ENCODE results near the gene HDAC7. TPM values are rescaled to one million over a fixed set of nuclear protein-coding genes. Genes with fewer than 3 reads are reported as not detected.

Gene HDAC7
- total and polyA plus RNA-seq, 4 donors: 49.3 to 119 (median 69.7) TPM

DNA sequence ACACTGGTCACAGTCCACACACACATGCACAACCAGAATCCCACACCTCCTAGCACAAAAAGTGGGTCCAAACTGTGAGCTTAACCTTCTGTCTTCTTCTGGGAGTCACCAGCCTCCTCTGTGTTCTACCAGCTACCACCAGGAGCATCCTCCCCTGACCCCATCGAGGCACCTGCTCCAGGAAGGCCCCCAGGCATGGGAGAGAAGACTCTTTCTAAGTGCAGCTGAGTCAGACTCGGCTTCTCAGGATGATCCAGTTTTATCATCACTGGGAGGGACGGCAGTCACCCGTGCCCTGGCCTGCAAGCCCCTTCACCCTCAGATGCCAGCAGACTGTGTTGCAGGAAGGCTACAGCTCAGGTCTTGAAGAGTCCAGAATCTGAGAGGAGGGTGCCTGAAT is 86.6 kb downstream of the HDAC7 start:
- H3K4me1 ChIP-seq (ENCODE audit: control insufficient read depth in 5 of 5, insufficient read depth in 5 of 5, low read length in 5 of 5): peaks cover 9 to 48% (median 28%) of the 10 kb centered on the region in 5 donors
- DNase-seq: no peak
- H3K36me3 ChIP-seq (ENCODE audit: control insufficient read depth in 4 of 4, insufficient read depth in 4 of 4, low read length in 4 of 4): no peaks in the 10 kb centered on the region
- H3K4me3 ChIP-seq: no peak overlapping the region
- 89 to 94% methylated on average over 4 of the region's 4 CpGs for WGBS, 2 donors
- no peak overlapping the region for H3K27ac ChIP-seq (ENCODE audit: low read depth in 1 of 2, low read length in 1 of 2)
- no peaks in the 10 kb centered on the region for H3K27me3 ChIP-seq (ENCODE audit: control insufficient read depth in 3 of 3, insufficient read depth in 3 of 3, low read length in 2 of 3)
- TF ChIP-seq, protein P1, sequence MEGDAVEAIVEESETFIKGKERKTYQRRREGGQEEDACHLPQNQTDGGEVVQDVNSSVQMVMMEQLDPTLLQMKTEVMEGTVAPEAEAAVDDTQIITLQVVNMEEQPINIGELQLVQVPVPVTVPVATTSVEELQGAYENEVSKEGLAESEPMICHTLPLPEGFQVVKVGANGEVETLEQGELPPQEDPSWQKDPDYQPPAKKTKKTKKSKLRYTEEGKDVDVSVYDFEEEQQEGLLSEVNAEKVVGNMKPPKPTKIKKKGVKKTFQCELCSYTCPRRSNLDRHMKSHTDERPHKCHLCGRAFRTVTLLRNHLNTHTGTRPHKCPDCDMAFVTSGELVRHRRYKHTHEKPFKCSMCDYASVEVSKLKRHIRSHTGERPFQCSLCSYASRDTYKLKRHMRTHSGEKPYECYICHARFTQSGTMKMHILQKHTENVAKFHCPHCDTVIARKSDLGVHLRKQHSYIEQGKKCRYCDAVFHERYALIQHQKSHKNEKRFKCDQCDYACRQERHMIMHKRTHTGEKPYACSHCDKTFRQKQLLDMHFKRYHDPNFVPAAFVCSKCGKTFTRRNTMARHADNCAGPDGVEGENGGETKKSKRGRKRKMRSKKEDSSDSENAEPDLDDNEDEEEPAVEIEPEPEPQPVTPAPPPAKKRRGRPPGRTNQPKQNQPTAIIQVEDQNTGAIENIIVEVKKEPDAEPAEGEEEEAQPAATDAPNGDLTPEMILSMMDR (IDR thresholded peaks at IDR 0.05; ENCODE audit: control extremely low read depth, extremely low read depth): no peak
- ATAC-seq (ENCODE audit: insufficient read depth, low FRiP score): no peak
- no peak overlapping the region for H3K9ac ChIP-seq (ENCODE audit: insufficient read depth in 1 of 2, low read length in 2 of 2)
- H3K9me3 ChIP-seq (ENCODE audit: control insufficient read depth in 4 of 4, insufficient read depth in 3 of 4, low read length in 3 of 4): no peaks in the 10 kb centered on the region

Other genes starting within 250 kb of the HDAC7 start
- gene RPAP3, start 113.9 kb downstream of the HDAC7 start, total RNA-seq: 10 to 100 TPM; 18.9 to 19.9 TPM
- gene RPAP3, start 113.9 kb downstream of the HDAC7 start, polyA plus RNA-seq: 10 to 100 TPM in 1 of 2 donors, 1 to 10 TPM in 1; 9.5 to 10.8 TPM
- under 1 TPM in 1 of 2 donors, not detected in 1; 0.31 TPM for gene ENDOU, start 94.4 kb downstream of the HDAC7 start, total RNA-seq
- gene ENDOU, start 94.4 kb downstream of the HDAC7 start, polyA plus RNA-seq: under 1 TPM; 0.07 to 0.45 TPM
- 10 to 100 TPM; 11.3 to 26.5 TPM for gene RAPGEF3, start 61.0 kb downstream of the HDAC7 start, total RNA-seq
- 10 to 100 TPM in 1 of 2 donors, 1 to 10 TPM in 1; 8.3 to 40.4 TPM for gene RAPGEF3, start 61.0 kb downstream of the HDAC7 start, polyA plus RNA-seq
- 10 to 100 TPM; 16.9 to 31.3 TPM for gene SLC48A1, start 46.7 kb downstream of the HDAC7 start, total RNA-seq
- 10 to 100 TPM; 16.8 to 24.5 TPM for gene SLC48A1, start 46.7 kb downstream of the HDAC7 start, polyA plus RNA-seq
- 10 to 100 TPM in 1 of 2 donors, 1 to 10 TPM in 1; 4.4 to 27.4 TPM for gene VDR, start 85.1 kb upstream of the HDAC7 start, total RNA-seq
- 10 to 100 TPM in 1 of 2 donors, 1 to 10 TPM in 1; 9.1 to 19.5 TPM for gene VDR, start 85.1 kb upstream of the HDAC7 start, polyA plus RNA-seq
- gene TMEM106C, start 143.7 kb upstream of the HDAC7 start, total RNA-seq: 10 to 100 TPM; 35.1 to 53.0 TPM
- 10 to 100 TPM; 29.3 to 33.1 TPM for gene TMEM106C, start 143.7 kb upstream of the HDAC7 start, polyA plus RNA-seq
- gene COL2A1, start 184.6 kb upstream of the HDAC7 start, total RNA-seq: 1 to 10 TPM in 1 of 2 donors, under 1 TPM in 1; 0.15 to 8.7 TPM
- gene COL2A1, start 184.6 kb upstream of the HDAC7 start, polyA plus RNA-seq: under 1 TPM in 1 of 2 donors, not detected in 1; 0.05 TPM